IMR-90 (cell line): ENCODE results near the gene RAB11FIP3. TPM values are rescaled to one million over a fixed set of nuclear protein-coding genes. Genes with fewer than 3 reads are reported as not detected.
A peak's percentile ranks its signal among the peaks of the same experiment; 100 is the strongest.

ENCODE experiments used
- ATAC-seq: fragments of 200-7000 bp; cut with Tn5 transposase; 2 replicates; pipeline ENCODE4 v1.9.1; 2020; ENCODE audit warnings: low read depth, mild to moderate bottlenecking, moderate library complexity
- BruUV-seq: library from RNA; stranded (reverse); fragments of 400-500 nt; replicated peaks from 2 replicates; lab custom pipeline; 2021; lab: Mats Ljungman, UMichigan
- CTCF ChIA-PET: fragments of 300-600 bp; formaldehyde crosslinking; extraction: SDS; loops from one replicate; lab custom pipeline; 2021; ENCODE audit warnings: antibody characterized with exemption; lab: Yijun Ruan, JAX
- POLR2A ChIA-PET: fragments of 300-600 bp; sonication (Branson Sonifier 250); formaldehyde crosslinking; loops from one replicate; lab custom pipeline; 2022; ENCODE audit warnings: antibody characterized with exemption; ENCODE audit not compliant: unreplicated experiment; lab: Charles Lee
- DNase-seq: peaks from one replicate; pipeline ENCODE4 v3.0.0; 2013
- H2AFZ ChIP-seq: replicated peaks from 2 replicates; pipeline ENCODE3; 2013; ENCODE audit warnings: low read length, mild to moderate bottlenecking; ENCODE audit not compliant: poor library complexity
- H2AK5ac ChIP-seq: 2 replicates; pipeline ENCODE4 v1.6.1; 2013; ENCODE audit warnings: low read depth, low read length, inconsistent platforms
- H2AK9ac ChIP-seq: replicated peaks from 2 replicates; pipeline ENCODE3; 2013; ENCODE audit warnings: mild to moderate bottlenecking, low read depth, low read length, moderate library complexity; ENCODE audit not compliant: poor library complexity
- H2BK120ac ChIP-seq: 2 replicates; pipeline ENCODE4 v1.6.1; 2013; ENCODE audit warnings: low read depth, low read length, inconsistent platforms
- H2BK15ac ChIP-seq: 3 replicates; pipeline ENCODE4 v1.6.1; 2013; ENCODE audit warnings: low read depth, low read length, inconsistent platforms
- H2BK20ac ChIP-seq: 2 replicates; pipeline ENCODE4 v1.6.1; 2013; ENCODE audit warnings: low read depth, mild to moderate bottlenecking, inconsistent platforms, low read length, moderate library complexity
- H2BK5ac ChIP-seq: 2 replicates; pipeline ENCODE4 v1.6.1; 2013; ENCODE audit warnings: mild to moderate bottlenecking, low read depth, low read length, inconsistent platforms; ENCODE audit not compliant: poor library complexity, severe bottlenecking
- H3K14ac ChIP-seq: replicated peaks from 2 replicates; pipeline ENCODE4 v1.6.1; 2013; ENCODE audit warnings: low read depth, low read length, inconsistent platforms
- H3K18ac ChIP-seq: 2 replicates; pipeline ENCODE4 v1.6.1; 2013; ENCODE audit warnings: low read depth, low read length, control low read depth
- H3K23ac ChIP-seq: 2 replicates; pipeline ENCODE4 v1.6.1; 2013; ENCODE audit warnings: low read depth, low read length, inconsistent platforms
- H3K27ac ChIP-seq: 2 replicates; pipeline ENCODE4 v1.5.1; 2013; ENCODE audit warnings: mild to moderate bottlenecking, control low read depth, low read length; ENCODE audit not compliant: insufficient read depth
- H3K27me3 ChIP-seq: 2 replicates; pipeline ENCODE4 v1.6.1; 2013; ENCODE audit warnings: low read length; ENCODE audit not compliant: control insufficient read depth, insufficient read depth
- H3K36me3 ChIP-seq: 2 replicates; pipeline ENCODE4 v1.6.1; 2013; ENCODE audit warnings: low read length, mixed read lengths; ENCODE audit not compliant: control insufficient read depth, insufficient read depth
- H3K4ac ChIP-seq: 2 replicates; pipeline ENCODE4 v1.6.1; 2013; ENCODE audit warnings: low read depth, low read length, inconsistent platforms
- H3K4me1 ChIP-seq: 2 replicates; pipeline ENCODE4 v1.6.1; 2013; ENCODE audit warnings: low read length, mixed read lengths; ENCODE audit not compliant: control insufficient read depth, insufficient read depth
- H3K4me2 ChIP-seq: 2 replicates; pipeline ENCODE4 v1.6.1; 2013; ENCODE audit warnings: low read depth, mild to moderate bottlenecking, control low read depth, low read length, moderate library complexity
- H3K4me3 ChIP-seq: 2 replicates; pipeline ENCODE4 v1.5.1; 2013; ENCODE audit warnings: low read depth, mild to moderate bottlenecking, control low read depth, low read length, moderate library complexity; ENCODE audit not compliant: insufficient read depth
- H3K56ac ChIP-seq: 2 replicates; pipeline ENCODE4 v1.6.1; 2013; ENCODE audit warnings: low read length, inconsistent platforms; ENCODE audit not compliant: insufficient read depth; ENCODE audit errors: extremely low read depth
- H3K79me1 ChIP-seq, 2 experiments: 2 replicates each; pipeline ENCODE4 v1.6.1; 2013; ENCODE audit warnings: low read length in 2 of 2, inconsistent platforms in 1 of 2, low read depth in 1 of 2
- H3K9ac ChIP-seq: 2 replicates; pipeline ENCODE4 v1.6.1; 2013; ENCODE audit warnings: low read depth, low read length, control low read depth
- H3K9me1 ChIP-seq: 2 replicates; pipeline ENCODE4 v1.6.1; 2013; ENCODE audit warnings: low read length, inconsistent platforms; ENCODE audit not compliant: insufficient read depth
- H3K9me3 ChIP-seq: 2 replicates; pipeline ENCODE4 v1.6.1; 2013; ENCODE audit warnings: low read length; ENCODE audit not compliant: control insufficient read depth, insufficient read depth
- H4K20me1 ChIP-seq: 2 replicates; pipeline ENCODE4 v1.6.1; 2013; ENCODE audit warnings: low read length, inconsistent platforms; ENCODE audit not compliant: insufficient read depth
- H4K5ac ChIP-seq: 2 replicates; pipeline ENCODE4 v1.6.1; 2013; ENCODE audit warnings: mild to moderate bottlenecking, low read depth, low read length, control low read depth
- H4K8ac ChIP-seq, 2 experiments: 2 replicates each; pipeline ENCODE4 v1.6.1; 2013; ENCODE audit warnings: low read depth in 2 of 2, low read length in 2 of 2, control low read depth in 1 of 2, inconsistent platforms in 1 of 2
- H4K91ac ChIP-seq: 2 replicates; pipeline ENCODE4 v1.6.1; 2013; ENCODE audit warnings: low read depth, low read length, inconsistent platforms; ENCODE audit not compliant: insufficient read depth
- CHD1 ChIP-seq: IDR thresholded peaks from 2 replicates; pipeline ENCODE4 v1.6.1; 2012; ENCODE audit warnings: low read depth, low read length, improper control_type of control experiment
- ELK1 ChIP-seq: fragments of 150-350 bp; IDR thresholded peaks from 2 replicates; pipeline ENCODE4 v1.6.1; 2016; ENCODE audit warnings: low read depth, mild to moderate bottlenecking, low read length, moderate library complexity, borderline replicate concordance
- FOS ChIP-seq: fragments of 150-350 bp; IDR thresholded peaks from 2 replicates; pipeline ENCODE4 v1.6.1; 2016; ENCODE audit warnings: low read depth, low read length
- MAFK ChIP-seq: IDR thresholded peaks from 2 replicates; pipeline ENCODE4 v1.6.1; 2012; ENCODE audit warnings: low read depth, low read length, improper control_type of control experiment
- MAZ ChIP-seq: IDR thresholded peaks from 2 replicates; pipeline ENCODE4 v1.6.1; 2012; ENCODE audit warnings: low read depth, mild to moderate bottlenecking, low read length, improper control_type of control experiment, moderate library complexity, borderline replicate concordance
- MXI1 ChIP-seq: IDR thresholded peaks from 2 replicates; pipeline ENCODE4 v1.6.1; 2012; ENCODE audit warnings: low read depth, mild to moderate bottlenecking, low read length, moderate library complexity, borderline replicate concordance
- NFE2L2 ChIP-seq: fragments of 150-350 bp; IDR thresholded peaks from 2 replicates; pipeline ENCODE4 v1.6.1; 2016; ENCODE audit warnings: low read depth, mild to moderate bottlenecking, low read length
- RCOR1 ChIP-seq: IDR thresholded peaks from 2 replicates; pipeline ENCODE4 v1.6.1; 2012; ENCODE audit warnings: mild to moderate bottlenecking, low read length, improper control_type of control experiment; ENCODE audit not compliant: insufficient replicate concordance
- WGBS, 2 experiments: methylation state at CpG; one replicate each; pipeline versions ENCODE4 v1.1.5 to v1.1.7; 2013; ENCODE audit warnings: missing lambda C conversion rate in 2 of 2; ENCODE audit not compliant: insufficient read length in 1 of 2; ENCODE audit errors: extremely low coverage in 2 of 2; 5-methylcytosine and 5-hydroxymethylcytosine counted together
- dilution Hi-C: fragments of 300-500 bp; cut with HindIII; formaldehyde crosslinking; loops from one replicate; pipeline ENCODE4 v1.14.3; 2018; ENCODE audit warnings: low sequenced_read_pairs; ENCODE audit not compliant: unreplicated experiment
- in situ Hi-C: fragments of 300-500 bp; cut with MboI; formaldehyde crosslinking; loops from 3 replicates; pipeline ENCODE4 v1.14.3; 2019; ENCODE audit warnings: low sequenced_read_pairs, inconsistent platforms, mixed read lengths
- intact Hi-C: fragments of 100-400 bp; cut with micrococcal nuclease; formaldehyde crosslinking; loops from 2 replicates; pipeline ENCODE4 v1.10.0; 2022
- polyA plus RNA-seq, 3 experiments: library from polyadenylated mRNA; depleted of rRNA; stranded (reverse); fragments of >200 nt; gene quantifications; 2 replicates each; pipeline ENCODE4 v1.2.3, GENCODE V29; 2012; ENCODE audit warnings: low replicate concordance in 1 of 3
- total RNA-seq: library from RNA; depleted of rRNA; stranded (reverse); fragments of >200 nt; gene quantifications from 2 replicates; pipeline ENCODE4 v1.2.3, GENCODE V29; 2012

The RAB11FIP3 gene
- total and polyA plus RNA-seq, 2 of the 4 experiments (the other 2 are of a cell fraction) = 7.5 to 22.5 TPM

GRCh38 chr16:519425-519824 is 94.0 kb downstream of the RAB11FIP3 start:
- 99% methylated on average over 15 of the region's 19 CpGs; no CpG with 5 or more reads in 1 of the 2 experiments for WGBS, 2 experiments
- TF ChIP-seq MAFK (no peak), MXI1 (no peak), NFE2L2 (no peak), ELK1 (no peak), MAZ (no peak), FOS (no peak), RCOR1 (no peak), CHD1 (no peak)
- no peak overlapping the region for H2BK120ac ChIP-seq
- no peak overlapping the region for H3K23ac ChIP-seq
- H3K4me3 ChIP-seq = no peak overlapping the region
- no peak overlapping the region for H4K8ac ChIP-seq
- H3K9ac ChIP-seq = no peak overlapping the region
- H3K9me1 ChIP-seq = peaks cover 6% of the 10 kb centered on the region; the same call in 1 of the 2 replicates
- no peaks in the 10 kb centered on the region for H3K4me1 ChIP-seq
- no peaks in the 10 kb centered on the region for H3K9me3 ChIP-seq
- no peak overlapping the region for H2BK20ac ChIP-seq
- peak overlapping the region; percentile 21 for H2AFZ ChIP-seq
- no peak overlapping the region for H2AK9ac ChIP-seq
- no peak overlapping the region for H3K4me2 ChIP-seq
- DNase-seq = no peak
- no TSS peak for BruUV-seq
- no peak overlapping the region for H2BK5ac ChIP-seq
- H3K18ac ChIP-seq = no peak overlapping the region
- peaks cover 0 to 25% of the 10 kb centered on the region in 2 experiments; a peak in 2 of 4 replicates for H3K79me1 ChIP-seq
- H2AK5ac ChIP-seq = no peak overlapping the region
- CTCF ChIA-PET = no interaction called here
- H4K5ac ChIP-seq = no peak overlapping the region
- POLR2A ChIA-PET = no interaction called here
- no peak overlapping the region for H3K4ac ChIP-seq
- H3K27ac ChIP-seq = no peak overlapping the region
- in situ Hi-C loops (no loop called here), dilution Hi-C loops (no loop called here), intact Hi-C loops (no loop called here)
- no peak overlapping the region for H2BK15ac ChIP-seq
- no peak overlapping the region for H3K14ac ChIP-seq
- no peaks in the 10 kb centered on the region for H3K27me3 ChIP-seq
- H4K20me1 ChIP-seq = peaks cover 12% of the 10 kb centered on the region
- H3K36me3 ChIP-seq = peaks cover 42% of the 10 kb centered on the region
- no peak overlapping the region for H4K91ac ChIP-seq
- no peak for ATAC-seq
- no peak overlapping the region for H3K56ac ChIP-seq
